ENCODE data around the gene ORAI3. TPM values are rescaled to one million over a fixed set of nuclear protein-coding genes. Genes with fewer than 3 reads are reported as not detected.

ORAI3 gene
- total and polyA plus RNA-seq, 2 of the 13 experiments (the other 11 are each of a cell fraction or from before 2014, with no cell fraction given) = 11.4 to 32.0 TPM

GRCh38 chr16:30922420-30922959 lies 26.4 kb upstream of the ORAI3 start (continued):
- TF ChIP-seq HDAC1 (CRISPR knock-in tag; IDR thresholded peaks at IDR 0.05) = peak; percentile 80
- peak; percentile 86 for TF ChIP-seq MAF1 (CRISPR knock-in tag; IDR thresholded peaks at IDR 0.05; ENCODE audit: borderline replicate concordance)
- TF ChIP-seq MIXL1 (CRISPR knock-in tag; IDR thresholded peaks at IDR 0.05) = peak; percentile 71; the same call in 1 of the 2 replicates
- TF ChIP-seq GABPB1 (CRISPR knock-in tag; IDR thresholded peaks at IDR 0.05) = peak; percentile 94
- TF ChIP-seq NKX3-1 (CRISPR knock-in tag; IDR thresholded peaks at IDR 0.05) = 0 out of 2 replicates have a peak, but pooled peaks have one; percentile 15
- TF ChIP-seq BHLHE40 (IDR thresholded peaks at IDR 0.05; ENCODE audit: low read length) = no peak; the same call in 1 of the 2 replicates
- peak; percentile 70 for TF ChIP-seq ZNF280B (CRISPR knock-in tag; IDR thresholded peaks at IDR 0.05; ENCODE audit: borderline replicate concordance)
- no peak for TF ChIP-seq FOXK2 (IDR thresholded peaks at IDR 0.05)
- peak; percentile 75 for TF ChIP-seq PHF20 (CRISPR knock-in tag; IDR thresholded peaks at IDR 0.05)
- TF ChIP-seq NFKBIZ (CRISPR knock-in tag; IDR thresholded peaks at IDR 0.05) = 0 out of 2 replicates have a peak, but pooled peaks have one; percentile 1
- TF ChIP-seq CREBL2 (CRISPR knock-in tag; IDR thresholded peaks at IDR 0.05; ENCODE audit: borderline replicate concordance) = no peak
- TF ChIP-seq ZNF670 (CRISPR knock-in tag; IDR thresholded peaks at IDR 0.05; ENCODE audit: borderline replicate concordance) = peak; percentile 90; the same call in 1 of the 2 replicates
- TF ChIP-seq SOX5 (CRISPR knock-in tag; IDR thresholded peaks at IDR 0.05; ENCODE audit: borderline replicate concordance) = peak; percentile 81
- peak; percentile 33; the same call in 1 of the 2 replicates for TF ChIP-seq HNF4G (IDR thresholded peaks at IDR 0.05; ENCODE audit: borderline replicate concordance, low read depth, low read length)
- peak; percentile 49; the same call in 1 of the 2 replicates for TF ChIP-seq HNF4G (CRISPR knock-in tag; IDR thresholded peaks at IDR 0.05; ENCODE audit: borderline replicate concordance, low read depth)
- no peak for TF ChIP-seq ZNF256 (CRISPR knock-in tag; conservative IDR thresholded peaks at IDR 0.05)
- no peak for TF ChIP-seq ZNF121 (CRISPR knock-in tag; IDR thresholded peaks at IDR 0.05)
- no peak for TF ChIP-seq ZNF609 (CRISPR knock-in tag; IDR thresholded peaks at IDR 0.05; ENCODE audit: borderline replicate concordance)
- peak; percentile 85; the same call in 2 of the 3 replicates for TF ChIP-seq MXI1 (IDR thresholded peaks at IDR 0.05; ENCODE audit: borderline replicate concordance, low read depth, low read length)
- TF ChIP-seq NCOA1 (CRISPR knock-in tag; IDR thresholded peaks at IDR 0.05) = 0 out of 2 replicates have a peak, but pooled peaks have one; percentile 2
- TF ChIP-seq BRCA1 (CRISPR knock-in tag; IDR thresholded peaks at IDR 0.05) = no peak
- TF ChIP-seq ZFP37 (CRISPR knock-in tag; IDR thresholded peaks at IDR 0.05; ENCODE audit: borderline replicate concordance) = no peak
- peak; percentile 74; the same call in 1 of the 2 replicates for TF ChIP-seq ZNF264 (CRISPR knock-in tag; IDR thresholded peaks at IDR 0.05)
- TF ChIP-seq NCOR1 (IDR thresholded peaks at IDR 0.05; ENCODE audit: borderline replicate concordance, low read length) = no peak
- no peak for TF ChIP-seq KDM6A (CRISPR knock-in tag; IDR thresholded peaks at IDR 0.05; ENCODE audit: low read depth)
- no peak; the same call in 1 of the 2 replicates for TF ChIP-seq ZNF138 (CRISPR knock-in tag; IDR thresholded peaks at IDR 0.05; ENCODE audit: low read depth)
- peak; percentile 53; the same call in 1 of the 2 replicates for TF ChIP-seq SIX1 (CRISPR knock-in tag; IDR thresholded peaks at IDR 0.05; ENCODE audit: borderline replicate concordance)
